Kidney (tissue), 14 donors: ENCODE data around the gene VAV2. TPM values are rescaled to one million over a fixed set of nuclear protein-coding genes. Genes with fewer than 3 reads are reported as not detected.

Experiments used
- DNase-seq, 5 donors: peaks; one replicate each; pipeline ENCODE4 v3.0.0-alpha.2; 2013 to 2020
- FAIRE-seq: peaks from 2 replicates; lab custom pipeline; 2012; peaks lifted over from hg19 to GRCh38; lab: Jason Lieb, UNC
- H3K27ac ChIP-seq, 2 donors: one replicate each; pipeline ENCODE4 v1.7.0; 2013; ENCODE audit warnings: low read depth in 2 of 2, low read length in 2 of 2, inconsistent platforms in 1 of 2
- H3K27me3 ChIP-seq: one replicate; pipeline ENCODE4 v1.7.1; 2013; ENCODE audit warnings: low read length, inconsistent platforms; ENCODE audit not compliant: control insufficient read depth, insufficient read depth
- H3K36me3 ChIP-seq, 3 donors: one replicate each; pipeline versions ENCODE4 v1.7.0 to v1.7.1; 2013; ENCODE audit warnings: low read length in 3 of 3, control low read depth in 1 of 3, inconsistent platforms in 1 of 3; ENCODE audit not compliant: insufficient read depth in 3 of 3, control insufficient read depth in 2 of 3
- H3K4me1 ChIP-seq, 3 donors: one replicate each; pipeline versions ENCODE4 v1.7.0 to v1.7.1; 2013; ENCODE audit warnings: low read length in 3 of 3, inconsistent platforms in 1 of 3, low read depth in 1 of 3; ENCODE audit not compliant: control insufficient read depth in 2 of 3, insufficient read depth in 2 of 3
- H3K4me3 ChIP-seq, 3 donors: one replicate each; pipeline versions ENCODE4 v1.7.0 to v1.8.1; 2013; ENCODE audit warnings: low read length in 3 of 3, control low read depth in 1 of 3, inconsistent platforms in 1 of 3
- H3K9ac ChIP-seq, 3 donors: one replicate each; pipeline versions ENCODE4 v1.7.0 to v1.7.1; 2013; ENCODE audit warnings: low read length in 3 of 3, control low read depth in 1 of 3, inconsistent platforms in 1 of 3
- H3K9me3 ChIP-seq, 3 donors: one replicate each; pipeline versions ENCODE4 v1.7.0 to v1.7.1; 2013; ENCODE audit warnings: low read length in 3 of 3, control low read depth in 1 of 3, inconsistent platforms in 1 of 3; ENCODE audit not compliant: control insufficient read depth in 2 of 3, insufficient read depth in 1 of 3
- intact Hi-C: fragments of 100-400 bp; cut with DNase I; formaldehyde crosslinking; loops from one replicate; pipeline ENCODE4 v1.11.1; 2022
- polyA plus RNA-seq: library from polyadenylated mRNA; stranded (reverse); fragments of 350-450 nt; fragmentation: Illumina TruSeq; extraction: RNeasy Lipid Tissue Mini Kit (QIAGEN cat#74804); gene quantifications from one replicate; pipeline ENCODE4 v1.2.3, GENCODE V29; 2014; ENCODE audit warnings: low read depth, low replicate concordance; ENCODE audit not compliant: insufficient read depth
- total RNA-seq: library from RNA; stranded (reverse); fragmentation: NEBNext Ultra II Directional; extraction: Animal tissue kit (Norgen Biotek cat#: 25700); gene quantifications from one replicate; pipeline ENCODE4 v1.2.1, GENCODE V29; 2021
- TF ChIP-seq, protein P1 (sequence below): IDR thresholded peaks from 3 replicates; pipeline ENCODE4 v1.5.1; 2012; ENCODE audit warnings: mild to moderate bottlenecking, moderate library complexity, borderline replicate concordance; ENCODE audit not compliant: insufficient read depth; ENCODE audit errors: extremely low read depth
- donor health status: control.
- donor health status: control.
- donor health status: control.
- donor health status: control.
- donor health status: control.
- donor health status: DM: yes; HTN: yes; CAD: no.
- donor health status: Normal renal cell carcinoma (clear cell type).

VAV2 gene
- total and polyA plus RNA-seq, 2 donors from 2014 or later: 22.3 to 47.1 TPM

DNA sequence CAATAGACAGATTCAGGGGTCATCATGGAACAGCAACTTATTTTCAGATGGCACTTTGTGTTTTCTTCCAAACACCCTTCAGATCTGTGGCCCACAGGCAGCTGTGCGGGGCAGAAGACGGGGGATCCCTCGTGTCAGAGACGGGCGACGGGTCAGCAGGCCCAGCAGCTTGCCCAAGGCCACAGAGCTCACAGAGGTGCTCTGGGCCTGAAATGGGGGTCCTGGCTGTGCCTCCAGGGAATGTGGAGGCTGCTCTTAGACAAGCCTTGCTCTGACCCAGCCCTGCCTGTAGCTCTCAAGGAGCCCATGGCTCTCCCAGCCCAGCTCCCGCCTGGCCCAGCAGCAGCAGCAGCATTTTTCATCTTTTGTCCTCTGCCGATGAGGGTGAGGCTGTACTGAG lies 213.0 kb downstream of the VAV2 start:
- Histone ChIP-seq H3K4me3 (no peak overlapping the region), H3K9me3 (no peaks in the 10 kb centered on the region), H3K27ac (no peak overlapping the region), H3K36me3 (peaks cover 4 to 16% (median 16%) of the 10 kb centered on the region in 3 donors), H3K27me3 (no peaks in the 10 kb centered on the region), H3K4me1 (no peaks in the 10 kb centered on the region), H3K9ac (no peak overlapping the region)
- intact Hi-C loops: no loop called here
- peak in 1 of 5 donors; percentile 64 for DNase-seq
- TF ChIP-seq, protein P1, sequence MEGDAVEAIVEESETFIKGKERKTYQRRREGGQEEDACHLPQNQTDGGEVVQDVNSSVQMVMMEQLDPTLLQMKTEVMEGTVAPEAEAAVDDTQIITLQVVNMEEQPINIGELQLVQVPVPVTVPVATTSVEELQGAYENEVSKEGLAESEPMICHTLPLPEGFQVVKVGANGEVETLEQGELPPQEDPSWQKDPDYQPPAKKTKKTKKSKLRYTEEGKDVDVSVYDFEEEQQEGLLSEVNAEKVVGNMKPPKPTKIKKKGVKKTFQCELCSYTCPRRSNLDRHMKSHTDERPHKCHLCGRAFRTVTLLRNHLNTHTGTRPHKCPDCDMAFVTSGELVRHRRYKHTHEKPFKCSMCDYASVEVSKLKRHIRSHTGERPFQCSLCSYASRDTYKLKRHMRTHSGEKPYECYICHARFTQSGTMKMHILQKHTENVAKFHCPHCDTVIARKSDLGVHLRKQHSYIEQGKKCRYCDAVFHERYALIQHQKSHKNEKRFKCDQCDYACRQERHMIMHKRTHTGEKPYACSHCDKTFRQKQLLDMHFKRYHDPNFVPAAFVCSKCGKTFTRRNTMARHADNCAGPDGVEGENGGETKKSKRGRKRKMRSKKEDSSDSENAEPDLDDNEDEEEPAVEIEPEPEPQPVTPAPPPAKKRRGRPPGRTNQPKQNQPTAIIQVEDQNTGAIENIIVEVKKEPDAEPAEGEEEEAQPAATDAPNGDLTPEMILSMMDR: no peak
- FAIRE-seq: no peak

DNA sequence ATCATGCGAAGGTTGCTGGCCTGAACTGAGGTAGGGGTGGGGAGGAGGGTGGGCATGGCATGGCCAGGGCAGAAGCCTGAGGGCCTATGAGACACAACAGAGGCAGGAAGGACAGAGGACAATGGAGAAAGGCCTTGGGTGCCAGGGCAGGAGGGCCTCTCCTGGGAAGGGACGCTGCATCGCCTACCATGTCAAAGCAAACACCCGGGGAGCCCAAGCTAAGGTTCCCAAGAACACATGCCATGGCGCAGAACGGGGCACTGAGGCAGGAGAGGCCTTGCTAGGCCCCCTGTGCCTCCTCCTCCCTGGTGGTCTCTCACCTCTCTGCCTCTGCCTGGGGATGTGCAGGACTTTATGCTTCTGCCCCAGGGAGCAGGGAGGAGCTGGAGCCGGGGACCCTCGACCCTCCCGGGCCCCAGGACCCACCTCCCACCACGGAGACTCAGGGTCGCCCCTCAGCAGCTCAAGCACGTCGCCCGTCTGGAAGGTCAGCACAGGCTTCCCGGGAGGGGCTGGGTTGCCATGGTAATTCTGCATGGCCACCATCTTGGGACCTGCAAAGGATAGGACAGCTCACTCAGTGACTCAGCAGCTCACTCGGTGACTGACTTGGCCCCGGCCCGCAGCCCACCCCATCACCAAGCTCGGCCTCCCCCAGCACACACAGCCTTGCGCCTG lies 213.6 kb downstream of the VAV2 start:
- no peaks in the 10 kb centered on the region for H3K27me3 ChIP-seq
- no peak overlapping the region for H3K27ac ChIP-seq
- intact Hi-C loops: no loop called here
- DNase-seq (peak in 1 of 5 donors; percentile 57), FAIRE-seq (no peak)
- TF ChIP-seq, protein P1: no peak
- H3K4me1 ChIP-seq: no peaks in the 10 kb centered on the region
- no peak overlapping the region for H3K4me3 ChIP-seq
- peaks cover 0 to 3% (median 0%) of the 10 kb centered on the region in 3 donors for H3K9me3 ChIP-seq
- peaks cover 9 to 21% (median 20%) of the 10 kb centered on the region in 3 donors for H3K36me3 ChIP-seq
- H3K9ac ChIP-seq: no peak overlapping the region

DNA sequence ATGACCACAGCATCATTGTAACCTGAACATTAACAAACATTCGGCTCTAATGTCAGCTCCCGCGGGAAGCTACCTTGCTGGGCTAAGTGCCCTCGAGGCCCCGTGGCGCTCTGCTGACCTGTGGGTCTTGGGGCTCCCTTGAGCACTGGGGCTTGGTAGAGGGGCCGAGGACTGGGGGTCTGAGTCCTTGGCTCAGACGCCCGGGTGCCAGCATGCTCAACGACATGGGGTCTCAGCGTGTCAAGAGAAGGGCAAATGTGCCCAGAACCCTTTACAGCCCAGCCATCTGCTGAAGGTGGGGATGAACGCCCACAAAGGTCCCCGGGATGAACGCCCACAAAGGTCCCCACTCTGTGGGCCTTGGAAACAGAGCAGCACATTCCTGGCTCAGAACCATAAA lies 214.3 kb downstream of the VAV2 start:
- H3K9ac ChIP-seq: no peak overlapping the region
- no peaks in the 10 kb centered on the region for H3K27me3 ChIP-seq
- no peaks in the 10 kb centered on the region for H3K4me1 ChIP-seq
- H3K27ac ChIP-seq: no peak overlapping the region
- intact Hi-C loops: no loop called here
- H3K4me3 ChIP-seq: no peak overlapping the region
- peaks cover 0 to 3% (median 0%) of the 10 kb centered on the region in 3 donors for H3K9me3 ChIP-seq
- FAIRE-seq: no peak
- H3K36me3 ChIP-seq: peaks cover 9 to 20% (median 16%) of the 10 kb centered on the region in 3 donors
- TF ChIP-seq, protein P1: no peak
- DNase-seq: peak in 1 of 5 donors; percentile 54
